SK-N-MC (cell line): Measurements from ENCODE around the gene MAGI1.

Experiments
- EZH2 ChIP-seq: fragments of 200-600 bp; sonication (generic); IDR thresholded peaks from one replicate; pipeline ENCODE4 v1.6.1; 2017; ENCODE audit warnings: antibody characterized with exemption
- POLR2AphosphoS5 ChIP-seq: IDR thresholded peaks from 2 replicates; pipeline ENCODE4 v1.6.1; 2012; ENCODE audit warnings: mild to moderate bottlenecking, low read depth, low read length, borderline replicate concordance

GRCh38 chr3:65343026-65343425, 695.7 kb downstream of the MAGI1 start:
- TF ChIP-seq EZH2: no peak
- no peak for TF ChIP-seq POLR2AphosphoS5
